Epithelial cell of esophagus (primary cell): ENCODE measurements around the gene FBXL7.

Experiments
- DNase-seq: peaks from one replicate; pipeline ENCODE4 v3.0.0; 2010; ENCODE audit warnings: low read depth
- H3K4me3 ChIP-seq: 2 replicates; pipeline ENCODE4 v1.5.1; 2011; ENCODE audit warnings: mild to moderate bottlenecking, low read length, control low read depth
- CTCF ChIP-seq: IDR thresholded peaks from 2 replicates; pipeline ENCODE4 v1.5.1; 2011; ENCODE audit warnings: low read depth, mild to moderate bottlenecking, low read length, control low read depth, inconsistent platforms; ENCODE audit not compliant: insufficient read depth; ENCODE audit errors: missing control alignments

FBXL7 gene

GRCh38 chr5:15897656-15898055 is 397.7 kb downstream of the FBXL7 start:
- DNase-seq, result no peak
- no peak for TF ChIP-seq CTCF
- H3K4me3 ChIP-seq, result no peak overlapping the region

- no peak for TF ChIP-seq CTCF
- H3K4me3 ChIP-seq, result no peak overlapping the region
- DNase-seq, result no peak
Observed at GRCh38 chr5:15898641-15899040, 398.7 kb downstream of the FBXL7 start.

- no peak for DNase-seq
- TF ChIP-seq CTCF, result no peak
- no peak overlapping the region for H3K4me3 ChIP-seq
Observed at GRCh38 chr5:15899481-15899880, 399.5 kb downstream of the FBXL7 start.

- no peak overlapping the region for H3K4me3 ChIP-seq
- DNase-seq, result no peak
- no peak for TF ChIP-seq CTCF
Observed at GRCh38 chr5:15901151-15901550, 401.2 kb downstream of the FBXL7 start.

- DNase-seq, result no peak
- no peak overlapping the region for H3K4me3 ChIP-seq
- no peak for TF ChIP-seq CTCF
Observed at GRCh38 chr5:15902066-15902465, 402.1 kb downstream of the FBXL7 start.

GRCh38 chr5:15904899-15905830 is 405.2 kb downstream of the FBXL7 start:
- no peak for DNase-seq
- TF ChIP-seq CTCF, result no peak
- no peak overlapping the region for H3K4me3 ChIP-seq

- no peak for DNase-seq
- no peak overlapping the region for H3K4me3 ChIP-seq
- no peak for TF ChIP-seq CTCF
Observed at GRCh38 chr5:15914638-15915037, 414.7 kb downstream of the FBXL7 start.
